ENCODE measurements around the gene CCDC78. TPM values are rescaled to one million over a fixed set of nuclear protein-coding genes. Genes with fewer than 3 reads are reported as not detected.

The CCDC78 gene
- total and polyA plus RNA-seq, 2 of the 13 experiments (the other 11 are each of a cell fraction or from before 2014, with no cell fraction given) = 0.53 to 1.5 TPM

- TF ChIP-seq HNF4A (CRISPR knock-in tag; IDR thresholded peaks at IDR 0.05) (peak; percentile 79), HNRNPL (IDR thresholded peaks at IDR 0.05; ENCODE audit: low read depth, low read length) (peak; percentile 63; the same call in 1 of the 2 replicates), MAFF (IDR thresholded peaks at IDR 0.05; ENCODE audit: low read depth, low read length) (no peak), PTBP1 (IDR thresholded peaks at IDR 0.05; ENCODE audit: low read depth, low read length, poor library complexity, severe bottlenecking) (no peak), ARID5B (CRISPR knock-in tag; IDR thresholded peaks at IDR 0.05) (0 out of 2 replicates have a peak, but pooled peaks have one; percentile 14), KIAA2018 (CRISPR knock-in tag; IDR thresholded peaks at IDR 0.05; ENCODE audit: borderline replicate concordance) (no peak), SNAPC5 (CRISPR knock-in tag; IDR thresholded peaks at IDR 0.05; ENCODE audit: borderline replicate concordance) (no peak), ZBTB37 (CRISPR knock-in tag; IDR thresholded peaks at IDR 0.05) (no peak), ZNF788 (CRISPR knock-in tag; IDR thresholded peaks at IDR 0.05; ENCODE audit: borderline replicate concordance) (no peak), ETV5 (CRISPR knock-in tag; IDR thresholded peaks at IDR 0.05; ENCODE audit: borderline replicate concordance) (no peak), NRL (CRISPR knock-in tag; IDR thresholded peaks at IDR 0.05; ENCODE audit: borderline replicate concordance) (0 out of 2 replicates have a peak, but pooled peaks have one; percentile 33), ZZZ3 (CRISPR knock-in tag; IDR thresholded peaks at IDR 0.05; ENCODE audit: borderline replicate concordance) (no peak)
Measured at GRCh38 chr16:760545-761343, 34.5 kb upstream of the CCDC78 start, which contains the start of gene MSLN (continued).
